ENCODE data around the gene KCNMB2. TPM values are rescaled to one million over a fixed set of nuclear protein-coding genes. Genes with fewer than 3 reads are reported as not detected.

The KCNMB2 gene
- polyA plus RNA-seq, 1 donor: 6.0 TPM

GRCh38 chr3:178771511-178771910, 235.3 kb downstream of the KCNMB2 start:
- Histone ChIP-seq H3K9me3 (ENCODE audit: control insufficient read depth, low read depth, low read length) (no peaks in the 10 kb centered on the region), H3K36me3 (ENCODE audit: control insufficient read depth, insufficient read depth, low read length) (no peaks in the 10 kb centered on the region), H3K4me3 (ENCODE audit: low read length) (no peak overlapping the region), H3K27me3 (ENCODE audit: control insufficient read depth, insufficient read depth, low read length) (no peaks in the 10 kb centered on the region), H3K4me1 (ENCODE audit: control insufficient read depth, insufficient read depth, low read length) (no peaks in the 10 kb centered on the region), H3K27ac (ENCODE audit: low read length) (no peak overlapping the region)
- no peak for DNase-seq
- 100% methylated on average over 1 of the region's 3 CpGs for WGBS (ENCODE audit: insufficient coverage, low lambda C conversion rate)

GRCh38 chr3:178772746-178773145, 236.5 kb downstream of the KCNMB2 start:
- Histone ChIP-seq H3K4me3 (ENCODE audit: low read length) (no peak overlapping the region), H3K27me3 (ENCODE audit: control insufficient read depth, insufficient read depth, low read length) (no peaks in the 10 kb centered on the region), H3K4me1 (ENCODE audit: control insufficient read depth, insufficient read depth, low read length) (no peaks in the 10 kb centered on the region), H3K9me3 (ENCODE audit: control insufficient read depth, low read depth, low read length) (no peaks in the 10 kb centered on the region), H3K27ac (ENCODE audit: low read length) (no peak overlapping the region), H3K36me3 (ENCODE audit: control insufficient read depth, insufficient read depth, low read length) (no peaks in the 10 kb centered on the region)
- DNase-seq: no peak
- WGBS (ENCODE audit: insufficient coverage, low lambda C conversion rate): 100% methylated on average over 1 of the region's 4 CpGs

- Histone ChIP-seq H3K4me1 (ENCODE audit: control insufficient read depth, insufficient read depth, low read length) (no peaks in the 10 kb centered on the region), H3K27me3 (ENCODE audit: control insufficient read depth, insufficient read depth, low read length) (no peaks in the 10 kb centered on the region), H3K36me3 (ENCODE audit: control insufficient read depth, insufficient read depth, low read length) (no peaks in the 10 kb centered on the region), H3K27ac (ENCODE audit: low read length) (no peak overlapping the region), H3K9me3 (ENCODE audit: control insufficient read depth, low read depth, low read length) (no peaks in the 10 kb centered on the region), H3K4me3 (ENCODE audit: low read length) (no peak overlapping the region)
- WGBS (ENCODE audit: insufficient coverage, low lambda C conversion rate): no CpG with 5 or more reads among the region's 1 CpG
- no peak for DNase-seq
Observed at GRCh38 chr3:178773358-178773757, 237.1 kb downstream of the KCNMB2 start.

- Histone ChIP-seq H3K36me3 (ENCODE audit: control insufficient read depth, insufficient read depth, low read length) (no peaks in the 10 kb centered on the region), H3K4me1 (ENCODE audit: control insufficient read depth, insufficient read depth, low read length) (no peaks in the 10 kb centered on the region), H3K9me3 (ENCODE audit: control insufficient read depth, low read depth, low read length) (no peaks in the 10 kb centered on the region), H3K27ac (ENCODE audit: low read length) (no peak overlapping the region), H3K4me3 (ENCODE audit: low read length) (no peak overlapping the region), H3K27me3 (ENCODE audit: control insufficient read depth, insufficient read depth, low read length) (no peaks in the 10 kb centered on the region)
- no peak for DNase-seq
- WGBS (ENCODE audit: insufficient coverage, low lambda C conversion rate): 79% methylated on average over 4 of the region's 4 CpGs
Observed at GRCh38 chr3:178777718-178778411, 241.6 kb downstream of the KCNMB2 start.

GRCh38 chr3:178778589-178778988, 242.4 kb downstream of the KCNMB2 start:
- WGBS (ENCODE audit: insufficient coverage, low lambda C conversion rate): 100% methylated on average over 1 of the region's 4 CpGs
- DNase-seq: no peak
- H3K27ac ChIP-seq (ENCODE audit: low read length): no peak overlapping the region
- no peaks in the 10 kb centered on the region for H3K36me3 ChIP-seq (ENCODE audit: control insufficient read depth, insufficient read depth, low read length)
- H3K4me1 ChIP-seq (ENCODE audit: control insufficient read depth, insufficient read depth, low read length): no peaks in the 10 kb centered on the region
- no peak overlapping the region for H3K4me3 ChIP-seq (ENCODE audit: low read length)
- H3K9me3 ChIP-seq (ENCODE audit: control insufficient read depth, low read depth, low read length): no peaks in the 10 kb centered on the region
- H3K27me3 ChIP-seq (ENCODE audit: control insufficient read depth, insufficient read depth, low read length): no peaks in the 10 kb centered on the region

GRCh38 chr3:178785961-178786360, 249.7 kb downstream of the KCNMB2 start:
- Histone ChIP-seq H3K36me3 (ENCODE audit: control insufficient read depth, insufficient read depth, low read length) (no peaks in the 10 kb centered on the region), H3K27ac (ENCODE audit: low read length) (no peak overlapping the region), H3K9me3 (ENCODE audit: control insufficient read depth, low read depth, low read length) (no peaks in the 10 kb centered on the region), H3K4me3 (ENCODE audit: low read length) (no peak overlapping the region), H3K4me1 (ENCODE audit: control insufficient read depth, insufficient read depth, low read length) (no peaks in the 10 kb centered on the region), H3K27me3 (ENCODE audit: control insufficient read depth, insufficient read depth, low read length) (no peaks in the 10 kb centered on the region)
- DNase-seq: no peak

- peaks cover 3% of the 10 kb centered on the region for H3K9me3 ChIP-seq (ENCODE audit: control insufficient read depth, low read depth, low read length)
- H3K27ac ChIP-seq (ENCODE audit: low read length): no peak overlapping the region
- no peak overlapping the region for H3K4me3 ChIP-seq (ENCODE audit: low read length)
- H3K4me1 ChIP-seq (ENCODE audit: control insufficient read depth, insufficient read depth, low read length): no peaks in the 10 kb centered on the region
- H3K27me3 ChIP-seq (ENCODE audit: control insufficient read depth, insufficient read depth, low read length): no peaks in the 10 kb centered on the region
- no peak for DNase-seq
- H3K36me3 ChIP-seq (ENCODE audit: control insufficient read depth, insufficient read depth, low read length): no peaks in the 10 kb centered on the region
- no CpG with 5 or more reads among the region's 1 CpG for WGBS (ENCODE audit: insufficient coverage, low lambda C conversion rate)
Observed at GRCh38 chr3:178787960-178788359, 251.7 kb downstream of the KCNMB2 start.

GRCh38 chr3:178794711-178795110, 258.5 kb downstream of the KCNMB2 start:
- Histone ChIP-seq H3K9me3 (ENCODE audit: control insufficient read depth, low read depth, low read length) (peaks cover 3% of the 10 kb centered on the region), H3K27ac (ENCODE audit: low read length) (no peak overlapping the region), H3K4me3 (ENCODE audit: low read length) (no peak overlapping the region), H3K27me3 (ENCODE audit: control insufficient read depth, insufficient read depth, low read length) (no peaks in the 10 kb centered on the region), H3K36me3 (ENCODE audit: control insufficient read depth, insufficient read depth, low read length) (no peaks in the 10 kb centered on the region), H3K4me1 (ENCODE audit: control insufficient read depth, insufficient read depth, low read length) (no peaks in the 10 kb centered on the region)
- DNase-seq: no peak

GRCh38 chr3:178795349-178795748, 259.1 kb downstream of the KCNMB2 start:
- H3K27me3 ChIP-seq (ENCODE audit: control insufficient read depth, insufficient read depth, low read length): no peaks in the 10 kb centered on the region
- H3K27ac ChIP-seq (ENCODE audit: low read length): no peak overlapping the region
- H3K4me1 ChIP-seq (ENCODE audit: control insufficient read depth, insufficient read depth, low read length): no peaks in the 10 kb centered on the region
- no peak for DNase-seq
- no CpG with 5 or more reads among the region's 2 CpGs for WGBS (ENCODE audit: insufficient coverage, low lambda C conversion rate)
- H3K4me3 ChIP-seq (ENCODE audit: low read length): no peak overlapping the region
- H3K36me3 ChIP-seq (ENCODE audit: control insufficient read depth, insufficient read depth, low read length): no peaks in the 10 kb centered on the region
- peaks cover 3% of the 10 kb centered on the region for H3K9me3 ChIP-seq (ENCODE audit: control insufficient read depth, low read depth, low read length)

- H3K4me1 ChIP-seq (ENCODE audit: control insufficient read depth, insufficient read depth, low read length): no peaks in the 10 kb centered on the region
- no peak for DNase-seq
- no peak overlapping the region for H3K4me3 ChIP-seq (ENCODE audit: low read length)
- no peak overlapping the region for H3K27ac ChIP-seq (ENCODE audit: low read length)
- H3K9me3 ChIP-seq (ENCODE audit: control insufficient read depth, low read depth, low read length): no peaks in the 10 kb centered on the region
- no peaks in the 10 kb centered on the region for H3K36me3 ChIP-seq (ENCODE audit: control insufficient read depth, insufficient read depth, low read length)
- no CpG with 5 or more reads among the region's 3 CpGs for WGBS (ENCODE audit: insufficient coverage, low lambda C conversion rate)
- no peaks in the 10 kb centered on the region for H3K27me3 ChIP-seq (ENCODE audit: control insufficient read depth, insufficient read depth, low read length)
Observed at GRCh38 chr3:178802259-178802658, 266.0 kb downstream of the KCNMB2 start.

GRCh38 chr3:178802993-178803693, 266.9 kb downstream of the KCNMB2 start:
- Histone ChIP-seq H3K27me3 (ENCODE audit: control insufficient read depth, insufficient read depth, low read length) (no peaks in the 10 kb centered on the region), H3K27ac (ENCODE audit: low read length) (no peak overlapping the region), H3K9me3 (ENCODE audit: control insufficient read depth, low read depth, low read length) (no peaks in the 10 kb centered on the region), H3K4me1 (ENCODE audit: control insufficient read depth, insufficient read depth, low read length) (no peaks in the 10 kb centered on the region), H3K4me3 (ENCODE audit: low read length) (no peak overlapping the region), H3K36me3 (ENCODE audit: control insufficient read depth, insufficient read depth, low read length) (no peaks in the 10 kb centered on the region)
- DNase-seq: no peak
- WGBS (ENCODE audit: insufficient coverage, low lambda C conversion rate): 43% methylated on average over 1 of the region's 3 CpGs
